Hindlimb muscle (tissue), 1 donor: Measurements from ENCODE around the gene KIAA1549. TPM values are rescaled to one million over a fixed set of nuclear protein-coding genes. Genes with fewer than 3 reads are reported as not detected.

Source experiments
- DNase-seq: peaks from one replicate; pipeline ENCODE4 v3.0.0-alpha.2; 2013
- polyA plus RNA-seq: library from polyadenylated mRNA; unstranded; fragments of 120-200 nt; gene quantifications from one replicate; pipeline ENCODE4 v1.2.1, GENCODE V29; 2013; ENCODE audit not compliant: insufficient read length

The KIAA1549 gene
- polyA plus RNA-seq, 1 donor = 14.1 TPM

DNA sequence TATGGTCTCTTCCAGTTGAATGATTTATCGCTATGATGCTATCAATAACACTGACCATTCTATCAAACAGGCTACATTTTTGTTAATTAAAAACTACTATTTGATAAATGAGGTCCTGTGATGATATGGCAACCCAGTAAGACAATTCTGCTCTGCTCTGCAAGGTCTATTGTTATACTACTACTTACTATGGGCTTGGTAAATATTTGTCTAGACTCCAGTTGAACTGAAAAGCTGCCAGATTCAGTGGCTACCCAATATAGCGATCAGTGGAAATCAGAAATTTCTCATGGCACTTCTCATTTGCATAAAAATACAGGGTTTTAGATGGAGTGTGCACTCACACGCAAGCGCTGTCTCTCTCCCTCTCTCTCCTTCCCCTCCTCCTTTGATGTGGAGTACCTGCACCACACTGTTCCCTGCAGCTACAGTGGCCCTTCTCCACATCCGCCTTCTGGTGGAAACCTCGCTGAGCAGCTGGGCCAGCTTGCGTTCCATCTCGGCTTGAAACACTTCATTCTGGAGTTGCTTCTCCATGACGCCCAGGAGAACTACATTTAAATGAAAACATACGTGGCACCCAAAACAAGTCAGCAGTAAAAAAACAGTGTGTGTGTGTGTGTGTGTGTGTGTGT lies 77.9 kb downstream of the KIAA1549 start:
- DNase-seq = no peak

DNA sequence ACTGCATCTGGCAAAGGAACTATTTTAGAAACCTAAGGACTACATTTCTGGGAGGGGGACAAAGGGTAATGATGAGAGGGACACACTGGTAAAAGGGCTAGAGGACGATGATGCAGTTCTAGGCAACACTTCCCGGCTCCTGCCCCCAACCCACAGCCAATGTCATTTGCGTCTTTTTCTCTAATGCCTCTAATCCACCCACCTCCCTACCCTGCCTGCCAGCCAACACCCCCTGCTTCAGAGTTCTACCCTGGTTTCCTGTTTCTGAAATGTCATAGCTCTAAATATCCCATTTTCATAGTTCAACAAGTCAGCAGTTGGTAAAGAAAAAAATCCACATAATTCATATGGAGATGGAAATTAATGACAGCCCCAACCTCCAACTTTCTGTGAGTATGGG lies 79.0 kb downstream of the KIAA1549 start:
- no peak for DNase-seq

DNA sequence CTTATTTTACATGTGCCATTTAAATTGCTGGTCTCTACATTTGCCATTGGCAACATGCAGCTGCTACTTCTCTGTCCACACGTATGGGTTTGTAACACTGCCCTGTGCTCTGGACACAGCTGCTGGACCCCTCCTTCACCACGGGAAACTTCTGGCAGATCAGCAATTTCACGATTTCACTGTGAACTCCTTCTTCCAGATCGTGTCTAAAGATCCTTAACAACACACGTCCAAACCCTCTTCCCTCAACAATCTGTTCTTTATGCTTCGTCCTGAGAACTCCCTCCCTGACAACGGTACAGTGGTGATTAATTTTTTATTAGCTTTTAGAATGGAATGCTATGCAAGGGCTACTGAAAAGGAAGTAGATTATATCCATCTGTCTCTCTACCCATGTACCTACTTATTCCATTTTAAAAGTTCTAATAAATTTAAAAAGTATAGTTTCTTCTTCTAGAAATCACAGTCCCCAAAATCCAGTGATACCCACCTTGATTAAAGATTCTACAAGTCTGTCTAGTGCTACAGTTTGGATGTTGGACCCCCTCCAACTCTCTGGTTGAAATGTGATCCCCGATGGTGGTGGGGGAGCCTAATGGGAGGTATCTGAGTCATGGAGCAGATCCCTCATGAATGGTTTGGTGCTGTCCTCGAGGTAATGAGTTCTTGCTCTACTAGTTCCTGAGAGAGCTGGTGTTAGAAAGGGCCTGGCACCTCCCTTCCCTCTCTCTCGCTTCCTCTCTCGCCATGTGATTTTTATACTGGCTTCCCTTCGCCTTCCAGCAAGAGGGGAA lies 81.0 kb downstream of the KIAA1549 start:
- DNase-seq = no peak

DNA sequence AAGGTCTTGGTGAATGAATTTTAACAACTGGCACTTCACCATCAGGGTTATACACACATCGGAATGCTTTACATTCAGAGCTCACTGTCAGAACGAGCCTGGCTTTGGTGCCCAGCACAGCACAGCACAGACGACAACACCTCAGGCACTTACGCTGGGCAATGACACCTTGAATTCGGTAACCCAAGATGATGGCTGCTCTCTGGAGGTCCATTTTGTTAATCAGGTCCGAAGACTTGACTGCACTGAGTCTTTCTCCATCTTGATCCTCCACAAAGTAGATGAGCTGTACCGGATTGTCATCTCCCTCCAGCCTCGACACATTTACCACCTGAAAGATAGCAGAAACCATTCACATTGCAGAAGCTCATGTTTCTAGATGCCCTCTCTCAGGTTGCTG lies 82.4 kb downstream of the KIAA1549 start:
- no peak for DNase-seq

DNA sequence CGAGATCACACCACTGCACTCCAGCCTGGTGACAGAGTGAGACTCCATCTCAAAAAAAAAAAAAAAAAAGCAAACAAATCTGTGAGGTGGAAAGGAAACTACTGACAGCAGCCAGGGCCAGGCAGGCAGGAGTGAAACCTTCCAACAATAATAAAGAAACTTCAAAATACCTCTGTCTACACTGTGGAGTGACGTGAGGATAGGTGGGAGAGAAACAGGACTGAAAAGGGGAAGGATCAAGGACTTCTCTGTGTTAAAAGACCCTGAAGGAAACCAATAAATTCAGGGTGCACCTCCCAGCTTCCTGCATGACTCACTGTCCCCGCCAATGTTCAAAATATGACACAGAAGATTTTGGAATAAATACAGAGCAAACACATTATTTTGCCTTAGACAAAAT lies 82.9 kb downstream of the KIAA1549 start:
- no peak for DNase-seq

DNA sequence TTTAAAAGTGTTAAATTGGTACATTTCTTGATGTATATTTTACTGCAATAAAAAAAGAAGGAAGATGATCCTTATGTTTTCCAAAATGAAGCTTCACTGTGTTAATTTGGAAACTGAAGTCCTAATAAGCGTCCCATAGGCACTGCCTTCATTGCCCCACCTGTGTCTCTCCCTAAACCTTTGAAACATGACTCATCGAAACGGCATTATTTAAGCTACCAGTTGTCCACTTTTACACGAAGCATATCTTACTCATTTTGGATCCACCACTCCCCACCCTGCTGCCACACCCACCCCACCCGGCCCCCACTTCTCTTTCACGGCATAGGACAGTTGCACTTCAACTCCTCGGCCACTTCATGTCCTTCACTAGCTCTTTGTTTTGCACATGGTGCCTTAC lies 85.5 kb downstream of the KIAA1549 start:
- DNase-seq = no peak

DNA sequence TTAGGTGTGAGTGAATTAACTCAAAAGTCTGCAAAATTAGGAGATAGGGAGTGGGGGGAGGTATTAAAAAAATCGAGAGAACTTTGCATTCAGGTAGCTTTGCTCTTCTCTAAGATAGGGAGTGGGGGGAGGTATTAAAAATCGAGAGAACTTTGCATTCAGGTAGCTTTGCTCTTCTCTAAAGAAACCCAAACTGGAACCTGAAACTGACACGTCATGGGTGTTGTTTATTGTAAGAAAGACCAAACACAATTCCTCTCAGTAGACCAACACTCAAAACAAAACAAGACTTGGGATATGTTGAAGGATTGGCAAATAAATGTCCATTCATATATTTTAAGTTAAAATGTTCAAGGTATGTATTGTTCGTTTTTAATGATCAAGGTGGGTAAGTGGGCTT lies 87.9 kb downstream of the KIAA1549 start:
- DNase-seq = no peak

DNA sequence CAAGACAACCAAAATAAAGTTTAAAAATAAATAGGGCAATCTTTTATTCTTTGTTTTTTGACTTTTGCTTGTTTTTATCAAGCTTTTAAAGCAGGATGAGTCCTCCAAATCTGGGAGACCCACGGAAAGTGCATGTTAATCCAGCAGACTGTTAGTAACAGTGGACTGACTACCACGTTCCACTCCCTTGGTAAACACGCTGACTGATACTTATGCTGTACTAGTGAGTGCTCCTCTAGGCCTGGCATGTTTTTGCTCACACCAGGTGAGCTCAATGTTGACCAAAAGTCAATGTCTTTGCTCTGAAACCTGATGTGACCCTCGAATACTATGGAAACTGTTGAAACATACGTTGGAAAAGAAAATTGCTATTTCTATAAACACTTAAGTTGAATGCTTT lies 88.4 kb downstream of the KIAA1549 start:
- no peak for DNase-seq

DNA sequence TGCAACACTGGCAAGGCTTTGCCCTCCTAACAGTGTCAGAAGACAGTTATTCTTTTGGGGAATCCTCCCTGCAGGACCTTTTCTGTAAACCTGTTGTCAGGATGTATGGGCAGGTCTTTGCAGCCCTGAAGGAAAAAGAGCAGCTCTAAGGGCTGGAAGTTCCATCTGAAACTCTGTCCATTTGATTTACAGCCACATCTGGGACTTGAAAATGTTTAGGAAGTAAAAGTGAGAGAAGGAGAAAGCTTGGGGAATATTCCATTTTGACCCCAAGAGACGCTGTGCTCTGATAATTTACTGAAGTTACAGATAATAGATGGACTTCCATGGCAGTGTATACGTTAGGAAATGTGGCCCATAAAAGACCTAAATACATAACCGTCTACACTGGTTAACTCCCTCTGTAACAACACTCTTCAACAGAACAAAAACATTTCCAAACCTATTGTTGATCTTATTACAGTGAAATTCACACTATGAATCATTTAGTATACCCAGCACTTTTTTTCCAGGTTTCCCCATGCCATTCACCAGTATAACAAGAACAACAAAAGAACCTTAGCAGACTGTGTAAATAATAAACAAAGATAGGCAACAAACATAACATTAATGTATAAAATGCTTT lies 89.1 kb downstream of the KIAA1549 start:
- DNase-seq = peak; percentile 8

DNA sequence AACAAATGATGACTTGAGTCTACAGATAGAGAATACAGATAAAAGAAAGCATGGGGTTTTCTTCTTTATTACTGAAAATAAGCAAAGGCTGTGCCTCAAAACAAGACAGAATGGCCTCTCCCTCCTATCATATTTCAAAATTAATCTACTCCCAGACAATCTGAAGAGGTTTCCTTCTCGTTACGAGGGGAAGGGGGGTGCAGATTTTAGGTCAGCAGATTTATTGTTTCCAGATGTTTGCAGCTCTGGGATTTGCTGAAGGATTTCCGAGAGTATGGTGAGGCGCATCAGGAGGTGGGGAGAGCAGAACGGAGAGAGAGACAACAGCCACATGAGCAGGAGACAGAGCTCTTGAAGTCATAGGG lies 89.8 kb downstream of the KIAA1549 start:
- DNase-seq = peak; percentile 67

DNA sequence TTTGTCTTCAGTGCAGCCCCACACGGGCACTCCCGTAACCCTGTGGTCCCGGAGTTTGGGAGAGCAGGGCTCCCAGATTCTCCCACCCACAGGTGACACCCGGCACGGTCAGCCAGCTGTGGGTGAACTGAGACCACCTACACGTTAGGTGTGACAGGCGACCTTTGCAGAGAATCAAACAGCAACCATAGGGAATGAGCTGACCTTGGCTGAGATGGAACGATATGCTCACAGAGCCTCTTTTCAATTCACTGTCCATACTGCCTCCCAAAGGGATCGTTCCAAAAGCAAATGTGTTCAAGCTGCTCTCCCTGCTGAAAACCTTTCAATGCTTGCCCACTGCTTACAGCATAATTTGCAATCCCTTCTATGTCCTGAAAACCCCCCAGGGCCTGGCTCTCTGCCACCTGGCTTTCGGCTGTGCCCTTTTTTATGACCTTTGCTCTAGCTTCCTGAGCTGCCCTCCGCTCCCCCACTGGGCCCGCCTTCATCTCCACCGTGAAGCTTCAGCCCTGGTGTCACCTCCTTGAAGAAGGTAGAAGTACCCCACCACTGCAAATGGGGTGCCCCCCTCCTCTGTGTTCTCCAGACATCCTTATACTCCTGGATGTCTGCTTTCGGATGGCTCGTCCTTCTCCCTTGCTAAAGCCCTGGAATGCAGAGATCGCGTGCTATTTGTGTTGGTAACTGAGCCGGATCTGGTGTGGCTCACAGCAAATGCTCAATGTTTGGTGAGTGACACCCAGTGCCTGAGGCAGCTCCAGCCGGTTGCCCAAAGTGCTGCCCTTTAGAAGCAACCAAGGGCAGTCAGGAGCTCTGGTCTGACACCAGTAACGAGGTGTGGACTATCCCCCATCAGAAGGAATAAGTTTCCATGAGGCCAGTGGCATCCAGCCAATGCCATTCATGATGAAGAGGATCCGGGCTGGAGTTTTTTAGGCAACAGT lies 90.4 kb downstream of the KIAA1549 start:
- DNase-seq = peak; percentile 15

DNA sequence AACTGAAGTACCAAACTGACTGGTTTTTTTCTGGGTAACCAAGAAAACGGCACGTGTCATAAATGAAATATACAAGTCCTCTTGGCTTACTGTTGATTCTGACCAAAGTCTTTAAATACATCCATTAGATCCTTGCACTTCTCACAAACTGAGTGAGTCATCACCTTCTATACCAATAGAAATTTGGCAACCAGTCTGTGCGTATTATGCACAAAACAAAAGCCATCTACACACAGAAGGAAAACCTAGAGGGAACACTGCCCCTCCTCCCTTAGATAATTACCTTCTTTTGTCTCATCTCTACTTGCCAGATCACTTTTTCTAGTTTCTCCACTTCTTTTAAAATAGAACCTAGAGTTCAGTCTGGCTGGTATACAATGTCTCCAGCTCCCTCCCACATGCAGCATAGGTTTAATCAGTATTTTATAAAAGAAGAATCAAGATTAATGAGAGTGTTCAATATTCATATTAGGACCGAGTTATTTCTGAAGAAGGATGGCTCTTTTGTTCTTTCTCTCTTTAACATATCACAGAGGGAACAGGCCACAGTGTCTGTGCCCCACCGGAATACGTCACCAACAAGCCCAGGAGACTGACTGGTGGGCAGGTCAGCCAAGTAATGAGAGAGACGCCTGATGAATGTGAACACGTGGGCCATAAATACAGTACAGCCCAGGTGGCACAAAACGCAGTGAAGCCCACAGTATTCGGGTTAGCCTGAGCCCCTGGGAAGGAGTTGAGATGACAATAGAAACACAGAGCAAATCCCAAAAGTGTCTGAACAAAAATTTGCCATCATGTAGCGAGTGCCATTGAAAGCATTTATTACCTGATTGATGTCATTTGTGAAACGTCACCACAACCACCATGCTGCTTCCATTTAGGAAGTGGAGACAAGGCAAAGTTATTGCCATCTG lies 91.3 kb downstream of the KIAA1549 start:
- DNase-seq = no peak

DNA sequence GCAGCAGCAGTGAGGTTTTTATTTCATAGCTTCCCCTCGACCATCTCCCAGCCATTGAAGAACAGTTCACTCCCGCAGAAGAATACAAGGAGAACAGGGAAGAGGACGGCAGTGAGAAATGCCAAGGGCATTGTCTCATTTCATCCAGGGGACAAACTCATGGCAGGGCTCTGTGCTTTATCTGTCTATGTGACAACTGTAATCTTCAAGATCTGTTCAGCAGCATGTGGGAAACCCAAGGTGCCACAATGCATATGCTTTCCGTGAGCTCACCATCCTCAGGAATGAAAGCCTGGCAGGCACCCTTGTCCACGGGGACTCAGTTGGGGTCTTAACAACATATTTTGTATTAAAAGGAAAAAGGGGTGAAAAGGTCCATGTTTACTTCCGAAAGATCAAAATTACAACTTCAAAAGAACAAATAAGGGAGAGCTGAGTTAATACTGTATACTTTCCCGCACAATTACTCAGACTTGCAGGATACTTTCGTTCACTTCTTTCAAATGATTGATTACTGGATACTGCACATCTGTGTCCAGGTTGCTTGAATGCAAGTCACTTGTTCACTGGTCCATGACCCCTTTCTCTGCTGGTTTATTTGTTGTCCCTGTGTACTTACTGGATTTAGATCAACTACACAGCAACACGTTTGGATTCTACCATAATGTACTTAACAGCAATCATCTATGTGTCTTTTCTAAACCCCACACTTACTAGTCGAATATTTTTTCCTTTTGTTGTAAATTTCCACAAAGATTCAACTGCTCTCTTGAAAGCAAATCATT lies 93.1 kb downstream of the KIAA1549 start:
- no peak for DNase-seq

DNA sequence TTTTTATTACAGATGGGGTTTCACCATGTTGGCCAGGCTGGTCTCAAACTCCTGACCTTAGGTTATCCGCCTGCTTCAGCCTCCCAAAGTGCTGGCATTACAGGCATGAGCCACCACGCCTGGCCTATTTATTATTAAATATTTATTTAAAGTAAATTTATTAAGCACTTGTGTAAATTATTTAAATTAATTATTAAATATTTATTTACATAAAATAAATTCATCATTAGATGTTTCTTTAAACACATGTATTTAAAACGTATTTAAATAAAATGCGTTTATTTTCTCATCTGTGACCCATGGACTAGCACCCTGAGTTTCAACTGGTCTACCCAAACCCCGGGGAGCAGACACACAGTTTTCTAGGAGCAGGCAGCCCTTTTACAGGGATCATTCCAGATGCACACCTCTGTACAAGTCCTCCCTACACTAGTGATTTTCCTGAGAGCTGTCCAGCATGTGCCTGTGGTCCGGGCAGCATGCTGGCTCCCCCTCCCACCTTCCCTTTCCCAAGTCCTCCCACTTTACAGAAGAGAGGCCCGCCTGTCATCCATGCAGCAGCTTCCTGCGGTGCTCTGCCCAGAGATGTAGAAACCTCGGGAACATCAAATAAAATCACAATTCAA lies 94.0 kb downstream of the KIAA1549 start:
- DNase-seq = no peak

DNA sequence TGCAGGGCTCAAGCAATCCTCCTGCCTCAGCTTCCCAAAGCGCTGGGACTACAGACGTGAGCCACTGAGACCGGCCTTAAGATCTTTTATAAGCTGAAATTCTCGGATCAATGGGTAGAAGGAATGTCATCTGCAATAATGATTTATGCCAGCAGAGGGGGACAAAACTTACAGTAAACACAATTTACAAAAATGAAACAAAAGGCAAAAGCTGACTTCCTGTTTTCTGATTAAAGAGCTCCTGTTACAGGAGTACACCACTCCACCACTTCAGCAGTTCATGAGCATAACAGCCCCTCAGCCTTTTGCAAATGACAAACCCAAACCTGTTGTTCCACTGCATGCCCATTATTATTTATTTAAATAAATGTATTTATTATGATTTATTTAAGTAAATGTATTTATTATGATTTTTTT lies 94.7 kb downstream of the KIAA1549 start:
- DNase-seq = peak; percentile 67

DNA sequence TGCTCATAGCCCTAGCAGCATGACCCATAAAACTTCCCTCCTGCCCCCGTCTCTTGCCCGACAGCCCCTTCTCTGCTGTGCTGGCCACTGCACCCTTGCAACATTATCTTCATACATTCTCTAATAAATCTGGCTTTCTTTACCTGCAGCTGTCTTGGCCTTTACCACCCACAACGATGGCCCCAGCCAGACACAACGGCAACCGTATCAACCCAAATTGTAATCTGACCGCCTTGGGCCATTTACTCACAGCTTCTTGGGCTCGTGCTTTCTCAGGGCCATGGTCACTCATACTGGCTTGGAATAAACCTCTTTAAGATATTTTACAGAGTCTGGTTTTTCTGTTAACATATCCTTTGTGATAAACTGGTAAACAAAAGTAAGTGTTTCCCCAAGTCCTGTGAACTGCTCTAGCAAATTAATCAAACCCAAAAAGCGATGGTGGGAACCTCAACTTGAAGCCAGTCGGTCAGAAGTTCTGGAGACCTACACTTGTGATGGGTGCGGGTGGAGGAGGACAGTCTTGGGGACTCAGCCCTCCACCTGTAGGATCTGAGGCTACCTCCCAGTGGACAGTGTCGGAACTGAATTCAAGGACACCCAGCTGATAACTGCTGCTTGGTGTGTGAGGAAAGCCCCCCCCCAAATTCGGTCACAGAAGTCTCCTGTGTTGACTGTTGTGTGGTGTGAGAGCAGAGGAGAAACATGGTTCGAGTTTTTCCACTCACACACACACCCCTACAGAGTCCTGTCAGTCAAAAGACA lies 95.6 kb downstream of the KIAA1549 start:
- DNase-seq = no peak

DNA sequence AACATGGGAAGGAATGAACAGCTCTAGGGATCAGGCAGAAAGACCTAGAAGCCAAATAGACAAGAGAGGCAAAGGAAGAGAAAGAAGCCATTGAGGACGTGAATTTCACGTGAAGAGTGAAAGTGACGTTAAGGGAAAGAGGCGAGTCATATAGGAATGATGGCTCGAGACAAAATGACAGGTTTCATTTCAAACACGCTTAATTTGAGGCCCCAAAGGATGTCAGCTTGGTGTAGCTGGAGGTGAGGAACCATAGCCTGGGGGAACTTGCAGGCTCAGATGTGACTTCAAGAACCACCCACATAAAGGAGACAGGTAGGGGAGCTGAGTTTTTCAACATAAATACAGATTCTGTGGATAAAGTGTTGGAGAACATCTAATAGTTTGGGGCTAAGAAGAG lies 98.9 kb downstream of the KIAA1549 start:
- no peak for DNase-seq

DNA sequence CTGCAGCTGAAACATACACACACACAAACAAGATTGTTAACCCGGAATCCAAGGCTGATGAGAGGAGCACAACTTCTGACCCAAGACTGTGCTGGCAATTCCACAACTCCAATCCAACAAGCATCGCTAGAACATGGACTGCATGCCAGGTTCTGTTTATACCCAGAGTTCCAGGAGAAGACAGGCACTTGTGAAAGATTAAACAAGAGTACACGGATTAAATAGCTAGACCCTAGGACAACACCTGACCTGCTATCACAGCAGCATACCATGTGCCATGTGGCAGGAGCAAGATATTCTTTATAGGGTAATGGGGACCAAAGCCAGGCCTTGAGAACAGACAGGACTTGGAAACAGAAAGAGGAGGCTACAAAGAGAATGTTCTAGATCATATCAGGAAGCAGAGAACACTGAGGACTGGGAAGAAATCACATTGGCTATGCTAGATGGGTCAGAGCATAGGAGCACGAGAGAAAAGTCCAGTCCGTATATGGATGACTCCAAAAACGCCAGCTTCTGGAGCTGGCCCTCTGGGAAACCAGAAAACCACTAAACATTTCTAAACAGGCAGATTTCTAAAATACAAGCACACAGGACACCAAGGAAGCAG lies 99.5 kb downstream of the KIAA1549 start:
- DNase-seq = no peak
